H1 (cell line): ENCODE measurements around the gene ZNF334. TPM values are rescaled to one million over a fixed set of nuclear protein-coding genes. Genes with fewer than 3 reads are reported as not detected.

Experiments
- CHD2 ChIP-seq: IDR thresholded peaks from 2 replicates; pipeline ENCODE4 v1.6.1; 2012; ENCODE audit warnings: low read length, improper control_type of control experiment
- CREB1 ChIP-seq: IDR thresholded peaks from 2 replicates; pipeline ENCODE4 v1.6.1; 2012; ENCODE audit warnings: inconsistent platforms
- RNF2 ChIP-seq: fragments of 200-900, 300-1000 bp; sonication (generic); IDR thresholded peaks from 2 replicates; pipeline ENCODE4 v1.7.1; 2016; ENCODE audit warnings: borderline replicate concordance, low read depth, mild to moderate bottlenecking, antibody characterized with exemption, low read length; ENCODE audit not compliant: poor library complexity, severe bottlenecking; ENCODE audit errors: missing control alignments
- TBP ChIP-seq: IDR thresholded peaks from 2 replicates; pipeline ENCODE4 v1.6.1; 2011; ENCODE audit warnings: low read depth, low read length, improper control_type of control experiment
- polyA plus RNA-seq, 7 experiments: library from polyadenylated mRNA; depleted of rRNA in 3 of 7; stranded (reverse) in 5 of 7; unstranded in 2 of 7; fragments of >200 nt in 5 of 7; fragments of 200-250 nt in 2 of 7; gene quantifications; 1 replicate in 5 of 7; 2 replicates in 1 of 7; 4 replicates in 1 of 7; pipeline versions ENCODE4 v1.2.1 to v1.2.3, GENCODE V29; 2011 to 2013; ENCODE audit warnings: missing spikeins in 2 of 7, mixed read lengths in 2 of 7
- total RNA-seq: library from RNA; stranded (reverse); fragmentation: NEBNext Ultra II Directional; extraction: Animal tissue kit (Norgen Biotek cat#: 25700); gene quantifications from 2 replicates; pipeline ENCODE4 v1.2.1, GENCODE V29; 2021
- TF ChIP-seq, protein P1 (sequence below), 3 experiments: IDR thresholded peaks; 1 replicate in 2 of 3; 2 replicates in 1 of 3; pipeline versions ENCODE4 v1.5.1 to v1.6.1; 2011; ENCODE audit warnings: low read length in 3 of 3, mild to moderate bottlenecking in 3 of 3, inconsistent platforms in 2 of 3, low read depth in 1 of 3, moderate library complexity in 1 of 3; ENCODE audit not compliant: insufficient read depth in 1 of 3; ENCODE audit errors: control extremely low read depth in 1 of 3

The ZNF334 gene
- total and polyA plus RNA-seq, 2 of the 8 experiments (the other 6 are each of a cell fraction or from before 2014, with no cell fraction given), result 8.8 to 17.8 TPM

DNA sequence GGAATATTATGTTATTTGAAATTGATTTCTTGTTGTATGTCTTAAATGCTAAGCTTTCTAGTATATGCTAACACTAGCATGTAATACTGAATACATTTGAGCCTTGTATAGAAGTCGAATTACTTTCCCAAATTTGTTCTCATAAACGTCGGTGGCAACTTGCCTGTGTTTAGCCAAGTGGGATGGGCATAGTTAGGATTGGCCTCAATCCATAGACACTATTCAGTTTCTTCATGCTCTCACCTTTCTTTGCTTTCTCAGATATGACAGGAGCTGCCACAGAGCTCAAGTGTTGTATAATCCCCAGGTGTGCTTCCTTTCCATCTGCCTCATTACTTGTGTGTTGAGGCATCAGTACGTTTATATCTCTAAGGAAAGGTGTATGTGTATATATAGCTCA is 19.3 kb downstream of the ZNF334 start (continued):
- TF ChIP-seq, protein P1, sequence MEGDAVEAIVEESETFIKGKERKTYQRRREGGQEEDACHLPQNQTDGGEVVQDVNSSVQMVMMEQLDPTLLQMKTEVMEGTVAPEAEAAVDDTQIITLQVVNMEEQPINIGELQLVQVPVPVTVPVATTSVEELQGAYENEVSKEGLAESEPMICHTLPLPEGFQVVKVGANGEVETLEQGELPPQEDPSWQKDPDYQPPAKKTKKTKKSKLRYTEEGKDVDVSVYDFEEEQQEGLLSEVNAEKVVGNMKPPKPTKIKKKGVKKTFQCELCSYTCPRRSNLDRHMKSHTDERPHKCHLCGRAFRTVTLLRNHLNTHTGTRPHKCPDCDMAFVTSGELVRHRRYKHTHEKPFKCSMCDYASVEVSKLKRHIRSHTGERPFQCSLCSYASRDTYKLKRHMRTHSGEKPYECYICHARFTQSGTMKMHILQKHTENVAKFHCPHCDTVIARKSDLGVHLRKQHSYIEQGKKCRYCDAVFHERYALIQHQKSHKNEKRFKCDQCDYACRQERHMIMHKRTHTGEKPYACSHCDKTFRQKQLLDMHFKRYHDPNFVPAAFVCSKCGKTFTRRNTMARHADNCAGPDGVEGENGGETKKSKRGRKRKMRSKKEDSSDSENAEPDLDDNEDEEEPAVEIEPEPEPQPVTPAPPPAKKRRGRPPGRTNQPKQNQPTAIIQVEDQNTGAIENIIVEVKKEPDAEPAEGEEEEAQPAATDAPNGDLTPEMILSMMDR (IDR thresholded peaks at IDR 0.05; ENCODE audit: control extremely low read depth in 1 of 3, insufficient read depth in 1 of 3, low read depth in 1 of 3, low read length in 3 of 3), result no peak
- TF ChIP-seq TBP, result no peak
- no peak for TF ChIP-seq RNF2
- TF ChIP-seq CHD2, result no peak
- TF ChIP-seq CREB1, result no peak
